Neural cell (in vitro differentiated cells): ENCODE results near the gene BPIFB6. TPM values are rescaled to one million over a fixed set of nuclear protein-coding genes. Genes with fewer than 3 reads are reported as not detected.

Experiments
- H2AFZ ChIP-seq: fragments of 200-600, 300-800 bp; sonication (generic), shearing (Covaris generic); 2 replicates; pipeline ENCODE4 v1.6.0; 2014; ENCODE audit warnings: low read depth, mild to moderate bottlenecking, antibody characterized with exemption, low read length, moderate library complexity
- H3F3A ChIP-seq: fragments of 200-600 bp; shearing (Covaris generic); 2 replicates; pipeline ENCODE4 v1.6.1; 2016; ENCODE audit warnings: mild to moderate bottlenecking, moderate library complexity, mixed read lengths, antibody characterized with exemption, low read length; ENCODE audit not compliant: insufficient read depth, poor library complexity, severe bottlenecking
- H3K27ac ChIP-seq: fragments of 200-600, 300-800 bp; sonication (generic), shearing (Covaris generic); 2 replicates; pipeline ENCODE4 v1.5.1; 2014; ENCODE audit warnings: mild to moderate bottlenecking, low read length, moderate library complexity
- H3K27me3 ChIP-seq: fragments of 300-800, 200-600 bp; sonication (generic), shearing (Covaris generic); 2 replicates; pipeline ENCODE4 v1.6.0; 2014; ENCODE audit warnings: mild to moderate bottlenecking, low read depth, low read length, moderate library complexity; ENCODE audit not compliant: insufficient read depth
- H3K36me3 ChIP-seq: fragments of 300-800, 200-600 bp; sonication (generic), shearing (Covaris generic); 2 replicates; pipeline ENCODE4 v1.5.1; 2014; ENCODE audit warnings: mild to moderate bottlenecking, antibody characterized with exemption, low read length, moderate library complexity; ENCODE audit not compliant: insufficient read depth
- H3K4me2 ChIP-seq: fragments of 300-800, 200-600 bp; sonication (generic), shearing (Covaris generic); 2 replicates; pipeline ENCODE4 v1.6.0; 2014; ENCODE audit warnings: mild to moderate bottlenecking, low read length
- H3K4me3 ChIP-seq: fragments of 300-800, 200-600 bp; sonication (generic), shearing (Covaris generic); 2 replicates; pipeline ENCODE4 v1.5.1; 2014; ENCODE audit warnings: mild to moderate bottlenecking, low read length, moderate library complexity
- H3K79me2 ChIP-seq: fragments of 200-600 bp; shearing (Covaris generic); replicated peaks from 2 replicates; pipeline ENCODE4 v1.6.0; 2014; ENCODE audit warnings: mild to moderate bottlenecking, low read length, moderate library complexity; ENCODE audit not compliant: insufficient read depth
- H3K9ac ChIP-seq: fragments of 300-800, 200-600 bp; sonication (generic), shearing (Covaris generic); 2 replicates; pipeline ENCODE4 v1.6.1; 2016; ENCODE audit warnings: mild to moderate bottlenecking, low read length, mixed read lengths
- H3K9me2 ChIP-seq: fragments of 200-600 bp; shearing (Covaris generic); 2 replicates; pipeline ENCODE4 v1.6.1; 2016; ENCODE audit warnings: mild to moderate bottlenecking, low read length, mixed read lengths; ENCODE audit not compliant: insufficient read depth
- H3K9me3 ChIP-seq: fragments of 200-600, 300-800 bp; sonication (generic), shearing (Covaris generic); 2 replicates; pipeline ENCODE4 v1.6.1; 2016; ENCODE audit warnings: mild to moderate bottlenecking, mixed run types, low read length, moderate library complexity, mixed read lengths
- H4K20me1 ChIP-seq: fragments of 200-600 bp; shearing (Covaris generic); 2 replicates; pipeline ENCODE4 v1.6.1; 2016; ENCODE audit warnings: mild to moderate bottlenecking, mixed run types; ENCODE audit not compliant: insufficient read depth
- CTCF ChIP-seq: fragments of 450-650 bp; IDR thresholded peaks from 2 replicates; pipeline ENCODE4 v1.5.1; 2014; ENCODE audit warnings: antibody characterized with exemption, mild to moderate bottlenecking, moderate library complexity; ENCODE audit not compliant: poor library complexity, severe bottlenecking
- EP300 ChIP-seq: fragments of 450-650 bp; conservative IDR thresholded peaks from 2 replicates; pipeline ENCODE4 v1.6.1; 2014; ENCODE audit warnings: antibody characterized with exemption, mild to moderate bottlenecking, moderate library complexity; ENCODE audit not compliant: poor library complexity, severe bottlenecking
- EZH2 ChIP-seq: fragments of 200-600, 300-800 bp; shearing (Covaris generic), sonication (generic); IDR thresholded peaks from 2 replicates; pipeline ENCODE4 v1.6.1; 2014; ENCODE audit warnings: antibody characterized with exemption, low read length, borderline replicate concordance, mild to moderate bottlenecking; ENCODE audit not compliant: insufficient read depth, poor library complexity, severe bottlenecking
- MXI1 ChIP-seq: fragments of 450-650 bp; conservative IDR thresholded peaks from 2 replicates; pipeline ENCODE4 v1.6.1; 2014; ENCODE audit warnings: antibody characterized with exemption, mild to moderate bottlenecking; ENCODE audit not compliant: poor library complexity, severe bottlenecking
- POLR2AphosphoS5 ChIP-seq: IDR thresholded peaks from 2 replicates; pipeline ENCODE4 v1.6.1; 2012
- RAD21 ChIP-seq: fragments of 450-650 bp; conservative IDR thresholded peaks from 2 replicates; pipeline ENCODE4 v1.6.1; 2014; ENCODE audit warnings: antibody characterized with exemption, mild to moderate bottlenecking, moderate library complexity
- REST ChIP-seq: IDR thresholded peaks from 2 replicates; pipeline ENCODE4 v1.6.1; 2012; ENCODE audit warnings: borderline replicate concordance
- SMC3 ChIP-seq: fragments of 450-650 bp; conservative IDR thresholded peaks from 2 replicates; pipeline ENCODE4 v1.6.1; 2014; ENCODE audit warnings: antibody characterized with exemption, mild to moderate bottlenecking, moderate library complexity; ENCODE audit not compliant: poor library complexity
- TAF1 ChIP-seq: IDR thresholded peaks from 2 replicates; pipeline ENCODE4 v1.6.1; 2012; ENCODE audit warnings: low read depth
- polyA plus RNA-seq: library from polyadenylated mRNA; depleted of rRNA; stranded (reverse); fragments of >200 nt; gene quantifications from 2 replicates; pipeline ENCODE4 v1.2.3, GENCODE V29; 2014

Gene BPIFB6
- polyA plus RNA-seq, 1 donor from 2014 or later = not detected

GRCh38 chr20:33030569-33030968, 879 bp upstream of the BPIFB6 start:
- no peaks in the 10 kb centered on the region for H3K79me2 ChIP-seq
- no peak overlapping the region for H2AFZ ChIP-seq
- no peaks in the 10 kb centered on the region for H3K9me3 ChIP-seq
- no peak overlapping the region for H3K9ac ChIP-seq
- no peak overlapping the region for H3K27ac ChIP-seq
- H4K20me1 ChIP-seq = no peaks in the 10 kb centered on the region
- H3K4me2 ChIP-seq = no peak overlapping the region
- no peak overlapping the region for H3K4me3 ChIP-seq
- no peaks in the 10 kb centered on the region for H3F3A ChIP-seq
- TF ChIP-seq SMC3 (no peak), CTCF (no peak), EZH2 (no peak), MXI1 (no peak), RAD21 (no peak), EP300 (no peak), REST (no peak), POLR2AphosphoS5 (no peak), TAF1 (no peak)
- no peaks in the 10 kb centered on the region for H3K9me2 ChIP-seq
- H3K36me3 ChIP-seq = no peaks in the 10 kb centered on the region
- no peaks in the 10 kb centered on the region for H3K27me3 ChIP-seq

- no peak overlapping the region for H2AFZ ChIP-seq
- H3K36me3 ChIP-seq = no peaks in the 10 kb centered on the region
- no peaks in the 10 kb centered on the region for H3K9me3 ChIP-seq
- no peaks in the 10 kb centered on the region for H4K20me1 ChIP-seq
- no peak overlapping the region for H3K4me3 ChIP-seq
- no peak for TF ChIP-seq SMC3
- TF ChIP-seq EP300 = no peak
- no peak for TF ChIP-seq MXI1
- no peak for TF ChIP-seq REST
- TF ChIP-seq POLR2AphosphoS5 = no peak
- TF ChIP-seq EZH2 = no peak
- no peak for TF ChIP-seq RAD21
- TF ChIP-seq CTCF = no peak
- no peak for TF ChIP-seq TAF1
- H3K9me2 ChIP-seq = no peaks in the 10 kb centered on the region
- no peak overlapping the region for H3K27ac ChIP-seq
- H3K79me2 ChIP-seq = no peaks in the 10 kb centered on the region
- H3K9ac ChIP-seq = no peak overlapping the region
- no peaks in the 10 kb centered on the region for H3F3A ChIP-seq
- H3K27me3 ChIP-seq = no peaks in the 10 kb centered on the region
- H3K4me2 ChIP-seq = no peak overlapping the region
These were observed 1.1 kb downstream of the BPIFB6 start for GRCh38 chr20:33032555-33032954.
